SJSA1 (cell line): ENCODE results near the gene STRAP. TPM values are rescaled to one million over a fixed set of nuclear protein-coding genes. Genes with fewer than 3 reads are reported as not detected.
"Not testable (repeated sequence)": the region's sequence is repeated elsewhere in the genome, so short reads cannot be mapped to it uniquely, and the experiment has no call there.

Experiments used
- DNase-seq, 2 experiments: peaks; one replicate each; pipeline ENCODE4 v3.0.0-alpha.2; 2015 to 2020; ENCODE audit warnings: low spot score in 2 of 2, low read depth in 1 of 2
- H3K27ac ChIP-seq: fragments of 250-450 bp; sonication (Bioruptor Pico); 2 replicates; pipeline ENCODE4 v1.5.1; 2020; ENCODE audit warnings: mild to moderate bottlenecking, moderate library complexity
- H3K27me3 ChIP-seq: fragments of 250-450 bp; sonication (Bioruptor Pico); replicated peaks from 2 replicates; pipeline ENCODE4 v1.5.1; 2020; ENCODE audit warnings: mild to moderate bottlenecking, moderate library complexity
- H3K36me3 ChIP-seq: fragments of 250-450 bp; sonication (Bioruptor Pico); 2 replicates; pipeline ENCODE4 v1.5.1; 2020; ENCODE audit warnings: mild to moderate bottlenecking
- H3K4me1 ChIP-seq: fragments of 250-450 bp; sonication (Bioruptor Pico); replicated peaks from 2 replicates; pipeline ENCODE4 v1.6.1; 2021; ENCODE audit warnings: mild to moderate bottlenecking
- H3K4me3 ChIP-seq: fragments of 250-450 bp; sonication (Bioruptor Pico); 2 replicates; pipeline ENCODE4 v1.5.1; 2020; ENCODE audit warnings: mild to moderate bottlenecking
- H3K9me3 ChIP-seq: fragments of 250-450 bp; sonication (Bioruptor Pico); replicated peaks from 2 replicates; pipeline ENCODE4 v1.5.1; 2020; ENCODE audit warnings: mild to moderate bottlenecking
- total RNA-seq: library from RNA; depleted of rRNA; stranded (reverse); fragments of >200 nt; shearing (Covaris generic); gene quantifications from 2 replicates; pipeline ENCODE4 v1.2.3, GENCODE V29; 2014

The STRAP gene
- total RNA-seq, 1 experiment from 2014 or later, result 92.1 TPM

GRCh38 chr12:15883536-15883935 is 1.3 kb downstream of the STRAP start:
- H3K27ac ChIP-seq, result 0 out of 2 replicates have a peak overlapping the region, but pooled peaks have one; percentile 77
- peak overlapping the region; percentile 63 for H3K4me3 ChIP-seq
- no peaks in the 10 kb centered on the region for H3K27me3 ChIP-seq
- DNase-seq, result no peak
- no peaks in the 10 kb centered on the region for H3K9me3 ChIP-seq
- H3K4me1 ChIP-seq, result peaks cover 11% of the 10 kb centered on the region
- H3K36me3 ChIP-seq, result peaks cover 31% of the 10 kb centered on the region

- no peak for DNase-seq
- Histone ChIP-seq H3K9me3 (no peaks in the 10 kb centered on the region), H3K4me1 (peaks cover 7% of the 10 kb centered on the region), H3K27me3 (no peaks in the 10 kb centered on the region), H3K36me3 (peaks cover 49% of the 10 kb centered on the region), H3K27ac (no peak overlapping the region), H3K4me3 (no peak overlapping the region)
These were observed 4.3 kb downstream of the STRAP start for GRCh38 chr12:15886372-15887042.

- Histone ChIP-seq H3K27ac (no peak overlapping the region), H3K36me3 (peaks cover 56% of the 10 kb centered on the region), H3K27me3 (no peaks in the 10 kb centered on the region), H3K4me3 (no peak overlapping the region), H3K4me1 (peaks cover 7% of the 10 kb centered on the region), H3K9me3 (no peaks in the 10 kb centered on the region)
- DNase-seq, result no peak
These were observed 5.0 kb downstream of the STRAP start for GRCh38 chr12:15887043-15887817.

- Histone ChIP-seq H3K4me3 (no peak overlapping the region), H3K36me3 (peaks cover 68% of the 10 kb centered on the region), H3K27me3 (no peaks in the 10 kb centered on the region), H3K4me1 (no peaks in the 10 kb centered on the region), H3K9me3 (no peaks in the 10 kb centered on the region), H3K27ac (no peak overlapping the region)
- DNase-seq, result no peak
These were observed 10.6 kb downstream of the STRAP start for GRCh38 chr12:15892645-15893259.

- Histone ChIP-seq H3K27me3 (no peaks in the 10 kb centered on the region), H3K27ac (no peak overlapping the region), H3K9me3 (no peaks in the 10 kb centered on the region), H3K36me3 (peaks cover 73% of the 10 kb centered on the region), H3K4me1 (no peaks in the 10 kb centered on the region), H3K4me3 (no peak overlapping the region)
- DNase-seq, result no peak
These were observed 11.1 kb downstream of the STRAP start for GRCh38 chr12:15893260-15893659.

GRCh38 chr12:15896867-15897266 is 14.7 kb downstream of the STRAP start:
- DNase-seq, result no peak
- no peak overlapping the region for H3K4me3 ChIP-seq
- no peaks in the 10 kb centered on the region for H3K4me1 ChIP-seq
- H3K27ac ChIP-seq, result no peak overlapping the region
- H3K27me3 ChIP-seq, result no peaks in the 10 kb centered on the region
- H3K9me3 ChIP-seq, result no peaks in the 10 kb centered on the region
- peaks cover 86% of the 10 kb centered on the region for H3K36me3 ChIP-seq

GRCh38 chr12:15897433-15897832 is 15.2 kb downstream of the STRAP start:
- no peak for DNase-seq
- H3K36me3 ChIP-seq, result peaks cover 88% of the 10 kb centered on the region
- H3K4me3 ChIP-seq, result no peak overlapping the region
- H3K27me3 ChIP-seq, result no peaks in the 10 kb centered on the region
- no peak overlapping the region for H3K27ac ChIP-seq
- H3K4me1 ChIP-seq, result no peaks in the 10 kb centered on the region
- H3K9me3 ChIP-seq, result no peaks in the 10 kb centered on the region

GRCh38 chr12:15899282-15899870 is 17.2 kb downstream of the STRAP start:
- H3K36me3 ChIP-seq, result peaks cover 91% of the 10 kb centered on the region
- H3K4me3 ChIP-seq, result no peak overlapping the region
- H3K9me3 ChIP-seq, result no peaks in the 10 kb centered on the region
- no peak overlapping the region for H3K27ac ChIP-seq
- peak in 1 of 2 experiments; percentile 23 for DNase-seq
- no peaks in the 10 kb centered on the region for H3K27me3 ChIP-seq
- no peaks in the 10 kb centered on the region for H3K4me1 ChIP-seq

- Histone ChIP-seq H3K36me3 (peaks cover 49% of the 10 kb centered on the region), H3K4me1 (no peaks in the 10 kb centered on the region), H3K27ac (no peak overlapping the region), H3K27me3 (no peaks in the 10 kb centered on the region), H3K4me3 (no peak overlapping the region), H3K9me3 (no peaks in the 10 kb centered on the region)
- no peak for DNase-seq
These were observed 22.3 kb downstream of the STRAP start for GRCh38 chr12:15904378-15904920.

GRCh38 chr12:15910468-15910863 is 28.3 kb downstream of the STRAP start:
- no peaks in the 10 kb centered on the region for H3K9me3 ChIP-seq
- no peaks in the 10 kb centered on the region for H3K27me3 ChIP-seq
- H3K36me3 ChIP-seq, result 0 out of 2 replicates have a peak, but pooled peaks cover 3% of the 10 kb centered on the region
- no peak overlapping the region; the same call in 1 of the 2 replicates for H3K4me3 ChIP-seq
- no peak for DNase-seq
- H3K4me1 ChIP-seq, result peaks cover 8% of the 10 kb centered on the region; the same call in 1 of the 2 replicates
- H3K27ac ChIP-seq, result 0 out of 2 replicates have a peak overlapping the region, but pooled peaks have one; percentile 89

- DNase-seq, result peak; percentile 78 to 90
These were observed 28.9 kb downstream of the STRAP start, which contains the start of gene DERA for GRCh38 chr12:15910864-15911721. TSS of gene DERA (plus strand) at chr12:15911332. CDS start at chr12:15911384, 52 bp downstream.

GRCh38 chr12:15911931-15912330 is 29.7 kb downstream of the STRAP start:
- Histone ChIP-seq H3K4me3 (peak overlapping the region; percentile 87), H3K27ac (peak overlapping the region; percentile 89)
- not testable (repeated sequence) for H3K27me3 ChIP-seq, H3K36me3 ChIP-seq, H3K9me3 ChIP-seq, DNase-seq, H3K4me1 ChIP-seq

More at GRCh38 chr12:15910864-15911721, 28.9 kb downstream of the STRAP start, which contains the start of gene DERA:
- H3K4me3 ChIP-seq, result peak within 1 kb of the TSS; percentile 87
- no peaks in the 10 kb centered on the region for H3K9me3 ChIP-seq
- H3K36me3 ChIP-seq, result 0 out of 2 replicates have a peak, but pooled peaks cover 3% of the 10 kb centered on the region
- H3K27ac ChIP-seq, result peak within 1 kb of the TSS; percentile 89
- H3K27me3 ChIP-seq, result no peaks in the 10 kb centered on the region
- peaks cover 8% of the 10 kb centered on the region; the same call in 1 of the 2 replicates for H3K4me1 ChIP-seq
